ENCODE results near the gene AACS. TPM values are rescaled to one million over a fixed set of nuclear protein-coding genes. Genes with fewer than 3 reads are reported as not detected.

Gene AACS
- total RNA-seq, 2 donors from 2014 or later, result 15.0 to 22.4 TPM

- no peaks in the 10 kb centered on the region for H3K9me3 ChIP-seq
Measured at GRCh38 chr12:125151284-125151683, 86.0 kb downstream of the AACS start.

GRCh38 chr12:125152463-125152862 is 87.2 kb downstream of the AACS start:
- intact Hi-C loops (cut with DNase I), result no loop called here
- DNase-seq (no peak), ATAC-seq (no peak)
- Histone ChIP-seq H3K4me1 (no peaks in the 10 kb centered on the region), H3K27ac (no peak overlapping the region), H3K36me3 (replicated peaks in 1 of 2; ENCODE audit: insufficient read depth in 1 of 2, low read depth in 2 of 2) (no peaks in the 10 kb centered on the region), H3K9me3 (no peaks in the 10 kb centered on the region), H3K27me3 (no peaks in the 10 kb centered on the region), H3K4me3 (no peak overlapping the region)
- WGBS, 2 donors, result 72 to 81% methylated on average over 5 to 7 of the region's 7 CpGs
- no peak for TF ChIP-seq POLR2A (IDR thresholded peaks at IDR 0.05)
- TF ChIP-seq CTCF (IDR thresholded peaks at IDR 0.05), result no peak

More at GRCh38 chr12:125151284-125151683, 86.0 kb downstream of the AACS start:
- Histone ChIP-seq H3K4me1 (no peaks in the 10 kb centered on the region), H3K4me3 (no peak overlapping the region), H3K27ac (no peak overlapping the region), H3K27me3 (no peaks in the 10 kb centered on the region), H3K36me3 (replicated peaks in 1 of 2; ENCODE audit: insufficient read depth in 1 of 2, low read depth in 2 of 2) (no peaks in the 10 kb centered on the region)
- intact Hi-C loops (cut with DNase I), result no loop called here
- TF ChIP-seq CTCF (IDR thresholded peaks at IDR 0.05) (no peak), POLR2A (IDR thresholded peaks at IDR 0.05) (no peak)
- DNase-seq (no peak), ATAC-seq (no peak)
- 90 to 96% methylated on average over 9 of the region's 9 CpGs for WGBS, 2 donors

DNA sequence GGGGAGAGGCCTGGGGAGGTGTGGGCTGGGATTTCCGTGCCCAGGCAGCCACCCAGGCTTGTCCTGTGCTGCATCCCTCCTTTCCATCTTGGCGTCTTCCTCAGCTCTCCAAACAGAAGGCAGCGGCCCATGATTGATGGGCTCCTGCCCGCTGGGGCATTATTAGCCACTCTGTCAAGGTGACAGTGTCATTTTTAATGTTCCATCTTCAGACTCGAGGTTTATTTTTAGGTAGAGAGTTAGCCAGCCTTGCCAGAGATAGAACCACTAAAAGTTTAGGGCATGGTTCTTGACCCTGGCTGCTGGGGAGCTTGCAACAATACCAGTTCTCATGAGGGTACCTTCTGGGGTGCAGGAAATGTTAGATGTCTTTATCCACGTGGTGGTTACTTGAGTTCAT is 90.1 kb downstream of the AACS start:
- no peak for ATAC-seq
- no peak for TF ChIP-seq POLR2A (IDR thresholded peaks at IDR 0.05)
- Histone ChIP-seq H3K27ac (no peak overlapping the region), H3K27me3 (no peaks in the 10 kb centered on the region), H3K9me3 (no peaks in the 10 kb centered on the region), H3K4me3 (no peak overlapping the region), H3K4me1 (no peaks in the 10 kb centered on the region), H3K36me3 (replicated peaks in 1 of 2; ENCODE audit: insufficient read depth in 1 of 2, low read depth in 2 of 2) (no peaks in the 10 kb centered on the region)
- intact Hi-C loops (cut with DNase I), result no loop called here
- DNase-seq, result no peak
- WGBS, 2 donors, result 43 to 50% methylated on average over 6 of the region's 6 CpGs

DNA sequence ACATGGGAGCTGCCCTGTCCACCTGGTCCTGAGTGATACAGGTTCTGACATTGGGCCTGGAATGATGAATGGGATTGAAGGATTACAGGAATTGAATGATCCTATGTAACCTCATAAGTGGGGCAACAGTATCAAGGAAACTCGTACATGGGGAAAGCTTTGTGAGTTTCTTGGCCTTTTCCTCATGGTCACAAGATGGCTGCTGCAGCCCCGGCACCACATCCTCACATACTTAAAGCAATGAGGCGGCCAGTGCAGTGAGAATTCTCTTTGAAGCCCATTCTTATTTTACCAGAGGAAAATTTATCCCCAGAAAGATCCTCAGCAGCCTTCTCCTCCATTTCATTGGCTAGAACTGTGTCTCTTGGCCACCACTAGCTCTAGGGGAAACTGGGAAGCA is 91.9 kb downstream of the AACS start:
- Histone ChIP-seq H3K4me3 (no peak overlapping the region), H3K27ac (no peak overlapping the region), H3K4me1 (no peaks in the 10 kb centered on the region), H3K27me3 (no peaks in the 10 kb centered on the region), H3K9me3 (no peaks in the 10 kb centered on the region), H3K36me3 (replicated peaks in 1 of 2; ENCODE audit: insufficient read depth in 1 of 2, low read depth in 2 of 2) (no peaks in the 10 kb centered on the region)
- 75 to 87% methylated on average over 3 of the region's 3 CpGs for WGBS, 2 donors
- DNase-seq (no peak), ATAC-seq (no peak)
- TF ChIP-seq POLR2A (IDR thresholded peaks at IDR 0.05) (no peak), CTCF (IDR thresholded peaks at IDR 0.05) (no peak)
- intact Hi-C loops (cut with DNase I), result no loop called here

DNA sequence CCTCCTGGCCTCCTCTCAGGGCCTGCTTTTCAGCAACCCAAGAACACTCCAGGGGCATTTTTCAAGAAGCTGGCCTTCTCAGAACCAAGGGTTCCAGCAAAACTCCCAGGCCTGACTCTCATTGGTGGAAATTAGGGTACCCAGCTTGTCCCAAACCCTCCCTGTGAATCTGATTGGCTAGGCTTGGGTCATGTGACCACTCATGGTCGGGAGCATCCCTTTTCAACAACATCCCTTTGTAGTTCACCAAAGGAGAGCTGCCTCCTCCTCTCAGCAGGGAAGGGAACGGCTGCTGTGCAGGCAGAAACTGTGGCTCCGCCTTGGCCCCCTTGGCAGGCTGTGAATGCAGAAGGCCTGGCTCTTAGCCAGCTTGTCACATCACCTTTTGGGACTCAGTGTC is 94.5 kb downstream of the AACS start:
- DNase-seq, result no peak
- H3K4me3 ChIP-seq, result no peak overlapping the region
- intact Hi-C loops (cut with DNase I), result no loop called here
- H3K27me3 ChIP-seq, result no peaks in the 10 kb centered on the region
- H3K9me3 ChIP-seq, result no peaks in the 10 kb centered on the region
- H3K36me3 ChIP-seq (replicated peaks in 1 of 2; ENCODE audit: insufficient read depth in 1 of 2, low read depth in 2 of 2), result no peaks in the 10 kb centered on the region
- no peaks in the 10 kb centered on the region for H3K4me1 ChIP-seq
- TF ChIP-seq CTCF (IDR thresholded peaks at IDR 0.05), result no peak
- ATAC-seq, result no peak
- H3K27ac ChIP-seq, result no peak overlapping the region
- 74% methylated on average over 3 of the region's 3 CpGs; no CpG with 5 or more reads in 1 of the 2 donors for WGBS, 2 donors

All from body of pancreas (tissue), 4 donors.